Sigmoid colon (tissue), 7 donors: ENCODE results near the gene GOLGA5. TPM values are rescaled to one million over a fixed set of nuclear protein-coding genes. Genes with fewer than 3 reads are reported as not detected.

Experiments
- polyA plus RNA-seq, 3 donors: library from polyadenylated mRNA; stranded (reverse); fragments of 200-250 nt; gene quantifications; one replicate each; pipeline ENCODE4 v1.2.3, GENCODE V29; 2013
- total RNA-seq, 4 donors: library from RNA; depleted of rRNA; stranded (reverse); fragments of >200 nt; gene quantifications; one replicate each; pipeline ENCODE4 v1.1.0, GENCODE V29; 2016
- donor health status: healthy with polysubstance abuse.
- donor health status: Bipolar disorder and iron deficiency.
- donor health status: healthy.

GOLGA5 gene
- total and polyA plus RNA-seq, 7 donors, result 23.0 to 57.8 (median 36.0) TPM

Other genes with a start within 250 kb of the GOLGA5 start
- 10 to 100 TPM; 53.2 to 96.0 (median 79.0) TPM for gene LGMN, start 45.7 kb upstream of the GOLGA5 start, total RNA-seq
- gene LGMN, start 45.7 kb upstream of the GOLGA5 start, polyA plus RNA-seq, result 100 to 1,000 TPM in 1 of 3 donors, 10 to 100 TPM in 2; 35.4 to 361 (median 66.2) TPM
- 1 to 10 TPM in 3 of 4 donors, under 1 TPM in 1; 0.99 to 5.0 (median 4.5) TPM for gene CHGA, start 128.8 kb downstream of the GOLGA5 start, total RNA-seq
- gene CHGA, start 128.8 kb downstream of the GOLGA5 start, polyA plus RNA-seq, result 10 to 100 TPM; 36.0 to 55.4 (median 37.2) TPM